A549 (cell line): Measurements from ENCODE around the gene TNIP2. TPM values are rescaled to one million over a fixed set of nuclear protein-coding genes. Genes with fewer than 3 reads are reported as not detected.

Experiments
- ATAC-seq, 2 experiments: fragments of 200-7000 bp in 1 of 2; fragments of >200 bp in 1 of 2; cut with Nextera tagmentation in 1 of 2; cut with Tn5 transposase in 1 of 2; 3 replicates each; pipeline versions ENCODE4 v1.8.0 to v1.9.1; 2018 to 2020; ENCODE audit warnings: mild to moderate bottlenecking in 1 of 2, moderate library complexity in 1 of 2
- CTCF ChIA-PET: fragments of 300-600 bp; sonication (Branson Sonifier 250); formaldehyde crosslinking; extraction: SDS; loops from one replicate; lab custom pipeline; 2021; ENCODE audit warnings: antibody characterized with exemption, inconsistent platforms; lab: Yijun Ruan, JAX
- POLR2A ChIA-PET: fragments of 350-600 bp; formaldehyde crosslinking; extraction: SDS; loops from one replicate; lab custom pipeline; 2021; ENCODE audit warnings: antibody characterized with exemption, inconsistent platforms; lab: Yijun Ruan, JAX
- DNase-seq, 2 experiments: peaks; one replicate each; pipeline versions ENCODE4 v3.0.0 to v3.0.0-alpha.2; 2011 to 2016; ENCODE audit warnings: low read depth in 1 of 2, low spot score in 1 of 2
- FAIRE-seq: peaks from 2 replicates; lab custom pipeline; 2011; peaks lifted over from hg19 to GRCh38; lab: Jason Lieb, UNC
- H3K27ac ChIP-seq, 2 experiments: fragments of >200 bp; sonication (Bioruptor Twin); formaldehyde crosslinking; 3 replicates each; pipeline ENCODE4 v1.5.1; 2016 to 2017
- H3K4me1 ChIP-seq: fragments of >200 bp; sonication (Bioruptor Twin); formaldehyde crosslinking; 3 replicates; pipeline ENCODE4 v1.6.1; 2016
- H3K4me2 ChIP-seq: fragments of >200 bp; sonication (Bioruptor Twin); formaldehyde crosslinking; 3 replicates; pipeline ENCODE4 v1.6.1; 2016
- H3K4me3 ChIP-seq: fragments of >200 bp; sonication (Bioruptor Twin); formaldehyde crosslinking; 3 replicates; pipeline ENCODE4 v1.5.1; 2016
- H3K9me3 ChIP-seq: fragments of >200 bp; sonication (Bioruptor Twin); formaldehyde crosslinking; 3 replicates; pipeline ENCODE4 v1.6.1; 2016
- CBX8 ChIP-seq: fragments of 200-600 bp; sonication (generic); IDR thresholded peaks from 2 replicates; pipeline ENCODE4 v1.6.1; 2016
- CEBPB ChIP-seq, 2 experiments: fragments of >200 bp in 1 of 2; sonication (Bioruptor Twin) in 1 of 2; formaldehyde crosslinking in 1 of 2; IDR thresholded peaks; 2 replicates each; pipeline ENCODE4 v1.6.1; 2012 to 2016
- HDAC2 ChIP-seq: fragments of 200-600 bp; sonication (generic); IDR thresholded peaks from 2 replicates; pipeline ENCODE4 v1.6.1; 2016
- HOXA7 ChIP-seq: fragments of 250-450 bp; sonication (Bioruptor Pico); IDR thresholded peaks from 2 replicates; pipeline ENCODE4 v1.5.0; 2020; ENCODE audit warnings: mild to moderate bottlenecking, moderate library complexity
- JUN ChIP-seq, 2 experiments: fragments of >200 bp; sonication (Bioruptor Twin); formaldehyde crosslinking; IDR thresholded peaks; 2 replicates in 1 of 2; 3 replicates in 1 of 2; pipeline ENCODE4 v1.6.1; 2016 to 2017
- KDM1A ChIP-seq: fragments of 200-600 bp; sonication (generic); IDR thresholded peaks from 2 replicates; pipeline ENCODE4 v1.6.1; 2016; ENCODE audit warnings: low read depth, mild to moderate bottlenecking
- MAX ChIP-seq: IDR thresholded peaks from 2 replicates; pipeline ENCODE4 v1.6.1; 2012
- MAZ ChIP-seq: fragments of 150-350 bp; IDR thresholded peaks from 2 replicates; pipeline ENCODE4 v1.6.1; 2014; ENCODE audit warnings: antibody characterized with exemption, low read depth, low read length, borderline replicate concordance
- MYC ChIP-seq: IDR thresholded peaks from 2 replicates; pipeline ENCODE4 v1.6.1; 2012; ENCODE audit warnings: mild to moderate bottlenecking, inconsistent platforms, low read length, improper control_type of control experiment, borderline replicate concordance
- NFE2L2 ChIP-seq: fragments of 150-350 bp; conservative IDR thresholded peaks from 2 replicates; pipeline ENCODE4 v1.6.1; 2014; ENCODE audit warnings: low read length
- POLR2A ChIP-seq: IDR thresholded peaks from 2 replicates; pipeline ENCODE4 v1.6.1; 2012; ENCODE audit warnings: mild to moderate bottlenecking, low read length
- POLR2AphosphoS2 ChIP-seq: conservative IDR thresholded peaks from 2 replicates; pipeline ENCODE4 v1.6.1; 2012; ENCODE audit warnings: low read length, improper control_type of control experiment, inconsistent platforms
- RCOR1 ChIP-seq: fragments of 150-350 bp; IDR thresholded peaks from 2 replicates; pipeline ENCODE4 v1.6.1; 2014; ENCODE audit warnings: antibody characterized with exemption, low read length, low read depth
- ZC3H11A ChIP-seq: fragments of 450-650 bp; IDR thresholded peaks from 2 replicates; pipeline ENCODE4 v1.6.1; 2014; ENCODE audit warnings: antibody characterized with exemption, mild to moderate bottlenecking
- ZFP36 ChIP-seq: fragments of 450-650 bp; IDR thresholded peaks from 2 replicates; pipeline ENCODE4 v1.6.1; 2014; ENCODE audit warnings: borderline replicate concordance; ENCODE audit not compliant: partially characterized antibody
- WGBS: methylation state at CpG from one replicate; pipeline ENCODE4 v1.1.6; 2017; ENCODE audit errors: missing lambda C conversion rate; 5-methylcytosine and 5-hydroxymethylcytosine counted together
- polyA plus RNA-seq, 4 experiments: library from polyadenylated mRNA; depleted of rRNA in 3 of 4; stranded (reverse); fragments of >200 nt; fragmentation: RNase III in 1 of 4; extraction: RNeasy Plus Mini Kit Qiagen cat#74134 plus additional on column Dnase treatment in 1 of 4; gene quantifications; 2 replicates in 3 of 4; 3 replicates in 1 of 4; pipeline ENCODE4 v1.2.3, GENCODE V29; 2011 to 2017
- TF ChIP-seq, protein P1 (sequence below): fragments of 250-450 bp; sonication (Bioruptor Pico); IDR thresholded peaks from 2 replicates; pipeline ENCODE4 v1.5.0; 2021; ENCODE audit warnings: mild to moderate bottlenecking, moderate library complexity, borderline replicate concordance
- TF ChIP-seq, protein P2 (sequence below): IDR thresholded peaks from 2 replicates; pipeline ENCODE4 v1.6.1; 2012; ENCODE audit warnings: low read depth, borderline replicate concordance
- TF ChIP-seq, protein P3 (sequence below): fragments of 250-450 bp; sonication (Bioruptor Pico); IDR thresholded peaks from 2 replicates; pipeline ENCODE4 v1.5.0; 2020; ENCODE audit warnings: low read depth, mild to moderate bottlenecking, moderate library complexity
- TF ChIP-seq, protein P4 (sequence below): fragments of >200 bp; sonication (Bioruptor Twin); formaldehyde crosslinking; IDR thresholded peaks from 2 replicates; pipeline ENCODE4 v1.6.1; 2016

TNIP2 gene
- polyA plus RNA-seq, 2 of the 4 experiments (the other 2 are of a cell fraction): 20.0 to 27.9 TPM

DNA sequence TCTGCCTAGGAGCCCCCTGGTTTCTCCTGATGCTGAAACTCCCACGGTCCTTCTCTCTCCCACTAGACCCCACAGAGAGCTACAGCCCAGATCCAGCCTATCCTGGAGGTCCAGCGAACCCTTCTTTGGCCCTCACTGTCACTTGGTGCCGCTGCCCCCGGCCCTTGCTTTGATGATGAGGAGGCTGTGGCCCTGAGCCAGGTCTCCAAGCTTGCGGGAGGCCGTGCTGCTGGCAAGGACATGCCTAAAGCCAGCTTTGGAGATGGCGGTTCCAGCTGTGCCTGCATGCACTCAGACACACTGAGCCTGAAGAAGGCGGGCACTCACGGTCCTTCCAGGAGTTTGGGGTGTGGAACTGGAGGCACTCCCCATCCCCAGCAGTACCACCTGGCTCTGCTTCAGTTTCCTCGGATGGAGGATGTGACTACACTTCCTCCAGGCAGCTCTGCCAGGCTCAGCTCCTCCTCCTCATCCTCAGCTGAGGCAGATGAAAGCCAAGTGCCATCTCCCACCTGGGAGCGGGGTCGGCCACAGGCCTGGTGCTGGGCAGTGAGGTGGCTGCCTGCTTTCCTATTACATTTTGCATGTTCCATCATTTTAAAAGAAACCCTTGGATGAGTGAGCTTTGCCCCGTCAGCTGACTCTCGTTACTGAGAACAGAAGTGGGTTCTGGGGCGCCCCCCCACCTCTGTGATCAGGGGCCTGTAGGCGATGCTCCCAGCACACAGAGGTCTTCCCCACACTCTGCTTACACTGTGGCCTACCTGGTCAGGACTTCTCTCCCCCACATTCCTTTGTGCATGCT lies 9.0 kb downstream of the TNIP2 start:
- no peak for DNase-seq
- H3K9me3 ChIP-seq: no peaks in the 10 kb centered on the region
- no peak overlapping the region for H3K4me2 ChIP-seq
- 82% methylated on average over 15 of the region's 16 CpGs for WGBS
- H3K27ac ChIP-seq: peak overlapping the region in 1 of 2 experiments; percentile 57; a peak in 3 of 6 replicates
- no peak overlapping the region for H3K4me3 ChIP-seq
- no peak for TF ChIP-seq ZC3H11A
- no peak for TF ChIP-seq POLR2A
- TF ChIP-seq, protein P1, sequence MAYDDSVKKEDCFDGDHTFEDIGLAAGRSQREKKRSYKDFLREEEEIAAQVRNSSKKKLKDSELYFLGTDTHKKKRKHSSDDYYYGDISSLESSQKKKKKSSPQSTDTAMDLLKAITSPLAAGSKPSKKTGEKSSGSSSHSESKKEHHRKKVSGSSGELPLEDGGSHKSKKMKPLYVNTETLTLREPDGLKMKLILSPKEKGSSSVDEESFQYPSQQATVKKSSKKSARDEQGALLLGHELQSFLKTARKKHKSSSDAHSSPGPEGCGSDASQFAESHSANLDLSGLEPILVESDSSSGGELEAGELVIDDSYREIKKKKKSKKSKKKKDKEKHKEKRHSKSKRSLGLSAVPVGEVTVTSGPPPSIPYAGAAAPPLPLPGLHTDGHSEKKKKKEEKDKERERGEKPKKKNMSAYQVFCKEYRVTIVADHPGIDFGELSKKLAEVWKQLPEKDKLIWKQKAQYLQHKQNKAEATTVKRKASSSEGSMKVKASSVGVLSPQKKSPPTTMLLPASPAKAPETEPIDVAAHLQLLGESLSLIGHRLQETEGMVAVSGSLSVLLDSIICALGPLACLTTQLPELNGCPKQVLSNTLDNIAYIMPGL: no peak
- no peak for TF ChIP-seq MAX
- TF ChIP-seq, protein P2, sequence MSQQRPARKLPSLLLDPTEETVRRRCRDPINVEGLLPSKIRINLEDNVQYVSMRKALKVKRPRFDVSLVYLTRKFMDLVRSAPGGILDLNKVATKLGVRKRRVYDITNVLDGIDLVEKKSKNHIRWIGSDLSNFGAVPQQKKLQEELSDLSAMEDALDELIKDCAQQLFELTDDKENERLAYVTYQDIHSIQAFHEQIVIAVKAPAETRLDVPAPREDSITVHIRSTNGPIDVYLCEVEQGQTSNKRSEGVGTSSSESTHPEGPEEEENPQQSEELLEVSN: no peak
- no peak for TF ChIP-seq HDAC2
- no peak for TF ChIP-seq NFE2L2
- TF ChIP-seq, protein P3, sequence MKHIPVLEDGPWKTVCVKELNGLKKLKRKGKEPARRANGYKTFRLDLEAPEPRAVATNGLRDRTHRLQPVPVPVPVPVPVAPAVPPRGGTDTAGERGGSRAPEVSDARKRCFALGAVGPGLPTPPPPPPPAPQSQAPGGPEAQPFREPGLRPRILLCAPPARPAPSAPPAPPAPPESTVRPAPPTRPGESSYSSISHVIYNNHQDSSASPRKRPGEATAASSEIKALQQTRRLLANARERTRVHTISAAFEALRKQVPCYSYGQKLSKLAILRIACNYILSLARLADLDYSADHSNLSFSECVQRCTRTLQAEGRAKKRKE (CRISPR knock-in tag): no peak
- no peak for TF ChIP-seq POLR2AphosphoS2
- TF ChIP-seq KDM1A: no peak
- no peak for TF ChIP-seq HOXA7 (CRISPR knock-in tag)
- TF ChIP-seq ZFP36: no peak
- no peak for TF ChIP-seq MYC
- FAIRE-seq: no peak
- no peak for ATAC-seq
- POLR2A ChIA-PET: interaction anchor here (0.6 kb wide), 1 partner anchor 21 kb away, joined by 6 read pairs; no protein-coding TSS in a partner anchor
- peaks cover 20% of the 10 kb centered on the region for H3K4me1 ChIP-seq
- CTCF ChIA-PET: interaction anchor here (1.0 kb wide), 1 partner anchor 10 kb away, joined by 3 read pairs; no protein-coding TSS in a partner anchor

- FAIRE-seq: no peak
- ChIA-PET CTCF (interaction anchor here (0.6 kb wide), 1 partner anchor 114 kb away, joined by 3 read pairs; no protein-coding TSS in a partner anchor), POLR2A (no interaction called here)
- Histone ChIP-seq H3K4me2 (peak overlapping the region; percentile 36; the same call in 1 of the 3 replicates), H3K9me3 (no peaks in the 10 kb centered on the region), H3K27ac (peak overlapping the region in 1 of 2 experiments; percentile 57; a peak in 3 of 6 replicates), H3K4me3 (no peak overlapping the region), H3K4me1 (peaks cover 20% of the 10 kb centered on the region)
- peak; percentile 61 to 62; a peak in 4 of 6 replicates for ATAC-seq
- WGBS: 50% methylated on average over 13 of the region's 21 CpGs
- peak; percentile 34 to 36 for DNase-seq
- TF ChIP-seq RCOR1: no peak
- TF ChIP-seq NFE2L2: no peak
- no peak for TF ChIP-seq HDAC2
- TF ChIP-seq MYC: no peak
- no peak for TF ChIP-seq JUN (IDR thresholded peaks at IDR 0.05)
- no peak for TF ChIP-seq CEBPB (IDR thresholded peaks at IDR 0.05)
- TF ChIP-seq MAZ: no peak
- TF ChIP-seq, protein P4, sequence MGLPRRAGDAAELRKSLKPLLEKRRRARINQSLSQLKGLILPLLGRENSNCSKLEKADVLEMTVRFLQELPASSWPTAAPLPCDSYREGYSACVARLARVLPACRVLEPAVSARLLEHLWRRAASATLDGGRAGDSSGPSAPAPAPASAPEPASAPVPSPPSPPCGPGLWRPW: no peak
- TF ChIP-seq, protein P2: no peak
- no peak for TF ChIP-seq CBX8
Observed at GRCh38 chr4:2745981-2746806, 9.9 kb downstream of the TNIP2 start.
